Small intestine (tissue), 7 donors: ENCODE results near the gene RBPMS2. TPM values are rescaled to one million over a fixed set of nuclear protein-coding genes. Genes with fewer than 3 reads are reported as not detected.
A peak's percentile ranks its signal among the peaks of the same experiment; 100 is the strongest.

Experiments used
- DNase-seq, 2 donors: peaks; one replicate each; pipeline versions ENCODE4 v3.0.0 to v3.0.0-alpha.2; 2013
- FAIRE-seq: peaks from 2 replicates; lab custom pipeline; 2012; peaks lifted over from hg19 to GRCh38; lab: Jason Lieb, UNC
- H3K27ac ChIP-seq, 3 donors: one replicate each; pipeline ENCODE4 v1.5.1; 2013; ENCODE audit warnings: low read length in 2 of 3, mild to moderate bottlenecking in 2 of 3, control low read depth in 1 of 3, inconsistent platforms in 1 of 3, low read depth in 1 of 3, moderate library complexity in 1 of 3
- H3K27me3 ChIP-seq, 3 donors: one replicate each; pipeline ENCODE4 v1.6.1; 2013; ENCODE audit warnings: low read length in 3 of 3, inconsistent platforms in 1 of 3; ENCODE audit not compliant: control insufficient read depth in 3 of 3, insufficient read depth in 3 of 3
- H3K36me3 ChIP-seq, 3 donors: one replicate each; pipeline ENCODE4 v1.6.1; 2013; ENCODE audit warnings: low read length in 3 of 3, inconsistent platforms in 1 of 3, low read depth in 1 of 3, mild to moderate bottlenecking in 1 of 3, moderate library complexity in 1 of 3; ENCODE audit not compliant: control insufficient read depth in 3 of 3, insufficient read depth in 2 of 3
- H3K4me1 ChIP-seq, 3 donors: one replicate each; pipeline ENCODE4 v1.6.1; 2013; ENCODE audit warnings: low read length in 2 of 3, inconsistent platforms in 1 of 3, low read depth in 1 of 3, mild to moderate bottlenecking in 1 of 3, moderate library complexity in 1 of 3; ENCODE audit not compliant: control insufficient read depth in 3 of 3, insufficient read depth in 2 of 3
- H3K4me3 ChIP-seq, 3 donors: one replicate each; pipeline ENCODE4 v1.5.1; 2013; ENCODE audit warnings: low read length in 3 of 3, control low read depth in 1 of 3, inconsistent platforms in 1 of 3, low read depth in 1 of 3, mild to moderate bottlenecking in 1 of 3, moderate library complexity in 1 of 3
- H3K9me3 ChIP-seq, 2 donors: one replicate each; pipeline ENCODE4 v1.6.1; 2013; ENCODE audit warnings: low read depth in 1 of 2, low read length in 1 of 2; ENCODE audit not compliant: control insufficient read depth in 2 of 2, insufficient read depth in 1 of 2
- WGBS, 3 donors: extraction: QIAGEN DNeasy Blood & Tissue Kit; methylation state at CpG; one replicate each; pipeline ENCODE4 v1.1.7; 2013; 5-methylcytosine and 5-hydroxymethylcytosine counted together
- polyA plus RNA-seq, 4 donors: library from polyadenylated mRNA; stranded (reverse) in 3 of 4; unstranded in 1 of 4; fragments of 200-250 nt in 3 of 4; fragments of 120-200 nt in 1 of 4; gene quantifications; one replicate each; pipeline versions ENCODE4 v1.2.1 to v1.2.3, GENCODE V29; 2013
- donor health status: healthy with polysubstance abuse.
- donor health status: control.
- donor health status: control.
- donor health status: Bipolar disorder and iron deficiency.
- donor health status: healthy.

Gene RBPMS2
- polyA plus RNA-seq, 4 donors, result 1.6 to 5.1 (median 4.1) TPM; not detected in 1

GRCh38 chr15:64695561-64695992 is 79.8 kb downstream of the RBPMS2 start:
- no peak for FAIRE-seq
- Histone ChIP-seq H3K27me3 (no peaks in the 10 kb centered on the region), H3K4me3 (no peak overlapping the region), H3K27ac (peak overlapping the region in 1 of 3 donors; percentile 5), H3K4me1 (peaks cover 0 to 31% (median 17%) of the 10 kb centered on the region in 3 donors), H3K36me3 (peaks cover 0 to 49% (median 0%) of the 10 kb centered on the region in 3 donors), H3K9me3 (no peaks in the 10 kb centered on the region)
- DNase-seq, result no peak
- WGBS, 3 donors, result 55 to 88% (median 75%) methylated on average over 6 of the region's 6 CpGs

- H3K27ac ChIP-seq, result peak overlapping the region in 1 of 3 donors; percentile 23
- WGBS, 3 donors, result 78 to 87% (median 83%) methylated on average over 2 of the region's 2 CpGs
- H3K4me3 ChIP-seq, result no peak overlapping the region
- H3K4me1 ChIP-seq, result peaks cover 0 to 27% (median 9%) of the 10 kb centered on the region in 3 donors
- H3K9me3 ChIP-seq, result no peaks in the 10 kb centered on the region
- peaks cover 0 to 48% (median 4%) of the 10 kb centered on the region in 3 donors for H3K36me3 ChIP-seq
- no peaks in the 10 kb centered on the region for H3K27me3 ChIP-seq
- no peak for FAIRE-seq
- DNase-seq, result no peak
Observed at GRCh38 chr15:64694816-64695215, 80.6 kb downstream of the RBPMS2 start.

- Histone ChIP-seq H3K27ac (peak overlapping the region in 2 of 3 donors; percentile 67 to 79), H3K27me3 (no peaks in the 10 kb centered on the region), H3K36me3 (peaks cover 0 to 59% (median 10%) of the 10 kb centered on the region in 3 donors), H3K4me3 (no peak overlapping the region), H3K4me1 (peaks cover 0 to 15% (median 2%) of the 10 kb centered on the region in 3 donors), H3K9me3 (no peaks in the 10 kb centered on the region)
- DNase-seq (no peak), FAIRE-seq (no peak)
- WGBS, 3 donors, result 49 to 82% (median 77%) methylated on average over 5 of the region's 5 CpGs
Observed at GRCh38 chr15:64693134-64693533, 82.3 kb downstream of the RBPMS2 start.

GRCh38 chr15:64691896-64692565 is 83.4 kb downstream of the RBPMS2 start:
- WGBS, 3 donors, result 82 to 91% (median 84%) methylated on average over 9 of the region's 9 CpGs
- H3K27ac ChIP-seq, result peak overlapping the region in 2 of 3 donors; percentile 3 to 69
- no peak for FAIRE-seq

GRCh38 chr15:64690578-64691296 is 84.7 kb downstream of the RBPMS2 start:
- no peaks in the 10 kb centered on the region for H3K27me3 ChIP-seq
- H3K9me3 ChIP-seq, result no peaks in the 10 kb centered on the region
- FAIRE-seq, result no peak
- WGBS, 3 donors, result 73 to 82% (median 74%) methylated on average over 6 of the region's 6 CpGs
- DNase-seq, result peak; percentile 14 to 37
- H3K4me1 ChIP-seq, result peaks cover 0 to 15% (median 2%) of the 10 kb centered on the region in 3 donors
- H3K36me3 ChIP-seq, result peaks cover 10 to 78% (median 10%) of the 10 kb centered on the region in 3 donors
- peak overlapping the region in 1 of 3 donors; percentile 47 for H3K27ac ChIP-seq
- no peak overlapping the region for H3K4me3 ChIP-seq

More at GRCh38 chr15:64691896-64692565, 83.4 kb downstream of the RBPMS2 start:
- peaks cover 7 to 70% (median 10%) of the 10 kb centered on the region in 3 donors for H3K36me3 ChIP-seq
- H3K4me3 ChIP-seq, result no peak overlapping the region
- H3K9me3 ChIP-seq, result no peaks in the 10 kb centered on the region
- H3K27me3 ChIP-seq, result no peaks in the 10 kb centered on the region
- no peak for DNase-seq
- peaks cover 0 to 15% (median 2%) of the 10 kb centered on the region in 3 donors for H3K4me1 ChIP-seq

- H3K9me3 ChIP-seq, result no peaks in the 10 kb centered on the region
- FAIRE-seq (no peak), DNase-seq (no peak)
- H3K36me3 ChIP-seq, result peaks cover 10 to 85% (median 10%) of the 10 kb centered on the region in 3 donors
- H3K4me1 ChIP-seq, result peaks cover 0 to 15% (median 2%) of the 10 kb centered on the region in 3 donors
- H3K4me3 ChIP-seq, result no peak overlapping the region
- 65 to 79% (median 65%) methylated on average over 3 of the region's 3 CpGs for WGBS, 3 donors
- H3K27ac ChIP-seq, result peak overlapping the region in 1 of 3 donors; percentile 47
- H3K27me3 ChIP-seq, result no peaks in the 10 kb centered on the region
Observed at GRCh38 chr15:64690008-64690407, 85.4 kb downstream of the RBPMS2 start.

Other genes starting within 250 kb of the RBPMS2 start
- gene PIF1, start 50.1 kb upstream of the RBPMS2 start, polyA plus RNA-seq, result 10 to 100 TPM in 1 of 4 donors, 1 to 10 TPM in 1, under 1 TPM in 2; 0.45 to 11.7 (median 3.2) TPM
- 10 to 100 TPM in 2 of 4 donors, 1 to 10 TPM in 2; 1.3 to 17.8 (median 11.3) TPM for gene PLEKHO2, start 66.3 kb upstream of the RBPMS2 start, polyA plus RNA-seq
- gene ANKDD1A, start 136.3 kb upstream of the RBPMS2 start, polyA plus RNA-seq, result 1 to 10 TPM in 2 of 4 donors, under 1 TPM in 1, not detected in 1; 0.81 to 3.9 (median 1.7) TPM
- gene SPG21, start 214.3 kb upstream of the RBPMS2 start, polyA plus RNA-seq, result 100 to 1,000 TPM in 1 of 4 donors, 10 to 100 TPM in 3; 58.1 to 163 (median 68.3) TPM